Right atrium auricular region (tissue), 2 donors: ENCODE data around the gene GLIPR1L2. TPM values are rescaled to one million over a fixed set of nuclear protein-coding genes. Genes with fewer than 3 reads are reported as not detected.
"Not testable (repeated sequence)": the region's sequence is repeated elsewhere in the genome, so short reads cannot be mapped to it uniquely, and the experiment has no call there.

Source experiments
- DNase-seq: peaks from one replicate; pipeline ENCODE4 v3.0.0-alpha.2; 2019; ENCODE audit warnings: low spot score
- H3K27ac ChIP-seq, 2 donors: fragments of 200-600 bp; sonication (generic); 1 replicate in 1 of 2; 2 replicates in 1 of 2; pipeline ENCODE4 v1.5.1; 2016 to 2019
- H3K27me3 ChIP-seq, 2 donors: fragments of 200-600 bp; sonication (generic); one replicate each; pipeline versions ENCODE4 v1.5.1 to v1.6.0; 2017 to 2019
- H3K36me3 ChIP-seq: fragments of 200-600 bp; sonication (generic); one replicate; pipeline ENCODE4 v1.5.1; 2016
- H3K4me1 ChIP-seq, 2 donors: fragments of 200-600 bp; sonication (generic); one replicate each; pipeline versions ENCODE4 v1.5.1 to v1.6.0; 2017 to 2019
- H3K4me3 ChIP-seq, 2 donors: fragments of 200-600 bp; sonication (generic); 1 replicate in 1 of 2; 2 replicates in 1 of 2; pipeline ENCODE4 v1.5.1; 2017 to 2019; ENCODE audit warnings: mild to moderate bottlenecking in 1 of 2, moderate library complexity in 1 of 2
- H3K9me3 ChIP-seq, 2 donors: fragments of 200-600 bp; sonication (generic); one replicate each; pipeline ENCODE4 v1.5.1; 2019
- total RNA-seq, 2 donors: library from RNA; depleted of rRNA; stranded (reverse); fragments of >200 nt; gene quantifications; one replicate each; pipeline ENCODE4 v1.1.0, GENCODE V29; 2016
- TF ChIP-seq, protein P1 (sequence below), 2 donors: fragments of 200-600 bp; sonication (generic); IDR thresholded peaks; one replicate each; pipeline ENCODE4 v1.5.1; 2019; ENCODE audit warnings: antibody characterized with exemption in 2 of 2

GLIPR1L2 gene
- total RNA-seq, 2 donors from 2014 or later, result 2.3 to 3.8 TPM

DNA sequence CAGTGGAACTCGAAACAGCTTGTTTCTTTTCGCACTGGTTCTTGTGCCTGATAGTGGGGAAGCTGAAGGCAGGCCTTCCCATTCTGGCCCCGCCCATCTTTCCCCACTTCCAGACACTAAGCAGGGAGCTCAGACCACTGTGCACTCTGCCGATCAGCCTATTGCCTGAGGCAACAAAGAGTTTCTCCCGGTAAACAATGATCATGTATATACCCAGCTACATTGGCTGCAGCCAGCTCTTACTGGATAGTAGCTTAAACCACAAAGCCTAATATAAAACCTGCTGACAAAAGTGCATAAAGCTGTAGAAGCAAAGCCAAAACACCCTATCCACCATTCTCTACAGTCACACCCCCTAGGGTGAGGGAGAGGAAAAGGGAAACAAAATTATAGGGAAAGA, 65.0 kb downstream of the GLIPR1L2 start:
- no peak overlapping the region for H3K27ac ChIP-seq
- H3K27me3 ChIP-seq, result no peaks in the 10 kb centered on the region
- no peaks in the 10 kb centered on the region for H3K36me3 ChIP-seq
- peaks cover 0 to 21% of the 10 kb centered on the region in 2 donors for H3K9me3 ChIP-seq
- H3K4me3 ChIP-seq, result no peak overlapping the region
- TF ChIP-seq, protein P1, sequence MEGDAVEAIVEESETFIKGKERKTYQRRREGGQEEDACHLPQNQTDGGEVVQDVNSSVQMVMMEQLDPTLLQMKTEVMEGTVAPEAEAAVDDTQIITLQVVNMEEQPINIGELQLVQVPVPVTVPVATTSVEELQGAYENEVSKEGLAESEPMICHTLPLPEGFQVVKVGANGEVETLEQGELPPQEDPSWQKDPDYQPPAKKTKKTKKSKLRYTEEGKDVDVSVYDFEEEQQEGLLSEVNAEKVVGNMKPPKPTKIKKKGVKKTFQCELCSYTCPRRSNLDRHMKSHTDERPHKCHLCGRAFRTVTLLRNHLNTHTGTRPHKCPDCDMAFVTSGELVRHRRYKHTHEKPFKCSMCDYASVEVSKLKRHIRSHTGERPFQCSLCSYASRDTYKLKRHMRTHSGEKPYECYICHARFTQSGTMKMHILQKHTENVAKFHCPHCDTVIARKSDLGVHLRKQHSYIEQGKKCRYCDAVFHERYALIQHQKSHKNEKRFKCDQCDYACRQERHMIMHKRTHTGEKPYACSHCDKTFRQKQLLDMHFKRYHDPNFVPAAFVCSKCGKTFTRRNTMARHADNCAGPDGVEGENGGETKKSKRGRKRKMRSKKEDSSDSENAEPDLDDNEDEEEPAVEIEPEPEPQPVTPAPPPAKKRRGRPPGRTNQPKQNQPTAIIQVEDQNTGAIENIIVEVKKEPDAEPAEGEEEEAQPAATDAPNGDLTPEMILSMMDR (IDR thresholded peaks at IDR 0.05), result no peak
- DNase-seq, result no peak
- no peaks in the 10 kb centered on the region for H3K4me1 ChIP-seq

DNA sequence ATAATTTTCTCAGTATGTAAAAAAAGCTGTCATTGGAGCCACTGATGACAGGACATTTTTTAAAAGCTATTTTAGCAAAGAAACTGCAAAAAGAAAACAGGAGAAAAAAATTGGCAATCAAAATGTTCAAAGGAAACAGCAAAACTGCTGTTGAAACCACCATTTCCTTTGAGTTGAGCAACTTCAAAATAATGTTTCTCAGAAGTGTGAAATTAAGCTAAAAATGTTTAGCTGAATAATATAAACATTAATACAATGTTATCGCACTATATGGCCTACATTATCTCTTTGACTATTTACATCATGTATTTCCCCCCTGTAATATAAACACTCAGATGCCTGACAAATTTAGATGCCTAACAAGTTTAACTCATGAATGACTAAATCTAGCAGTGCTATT, 66.3 kb downstream of the GLIPR1L2 start:
- no peak for DNase-seq
- no peak overlapping the region for H3K4me3 ChIP-seq
- TF ChIP-seq, protein P1 (IDR thresholded peaks at IDR 0.05), result no peak
- no peaks in the 10 kb centered on the region for H3K36me3 ChIP-seq
- peaks cover 0 to 21% of the 10 kb centered on the region in 2 donors for H3K9me3 ChIP-seq
- no peaks in the 10 kb centered on the region for H3K4me1 ChIP-seq
- no peaks in the 10 kb centered on the region for H3K27me3 ChIP-seq
- H3K27ac ChIP-seq, result no peak overlapping the region

DNA sequence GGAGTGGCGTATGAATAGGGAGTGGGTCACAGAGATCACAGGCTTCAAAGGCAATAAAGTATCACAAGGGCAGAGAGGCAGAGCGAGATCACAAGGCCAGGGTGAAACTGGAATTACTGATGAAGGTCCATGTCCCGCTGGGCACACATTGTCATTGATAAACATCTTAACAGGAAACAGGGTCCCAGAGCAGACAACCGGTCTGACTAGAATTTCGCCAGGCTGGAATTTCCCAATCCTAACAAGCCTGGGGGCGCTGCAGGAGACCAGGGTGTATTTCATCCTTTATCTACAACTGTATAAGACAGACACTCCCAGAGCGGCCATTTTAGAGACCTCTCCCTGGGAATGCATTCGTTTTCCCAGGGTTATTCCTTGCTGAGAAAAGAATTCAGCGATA, 67.0 kb downstream of the GLIPR1L2 start:
- H3K9me3 ChIP-seq, result peaks cover 0 to 21% of the 10 kb centered on the region in 2 donors
- not testable (repeated sequence) for H3K36me3 ChIP-seq, H3K4me1 ChIP-seq, DNase-seq, H3K4me3 ChIP-seq, H3K27ac ChIP-seq, H3K27me3 ChIP-seq

DNA sequence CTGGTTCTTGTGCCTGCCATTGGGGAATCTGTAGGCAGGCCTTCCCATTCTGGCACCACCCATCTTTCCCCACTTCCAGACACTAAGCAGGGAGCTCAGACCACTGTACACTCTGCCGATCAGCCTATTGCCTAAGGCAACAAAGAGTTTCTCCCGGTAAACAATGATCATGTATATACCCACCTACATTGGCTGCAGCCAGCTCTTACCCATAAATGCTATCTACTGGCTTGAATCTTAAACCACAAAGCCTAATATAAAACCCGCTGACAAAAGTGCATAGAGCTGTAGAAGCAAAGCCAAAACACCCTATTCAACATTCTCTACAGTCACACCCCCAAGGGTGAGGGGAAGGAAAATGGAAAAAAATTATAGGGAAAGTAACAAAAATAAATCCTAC, 68.9 kb downstream of the GLIPR1L2 start:
- no peaks in the 10 kb centered on the region for H3K36me3 ChIP-seq
- no peaks in the 10 kb centered on the region for H3K27me3 ChIP-seq
- H3K9me3 ChIP-seq, result peaks cover 0 to 29% of the 10 kb centered on the region in 2 donors
- no peaks in the 10 kb centered on the region for H3K4me1 ChIP-seq
- DNase-seq, result no peak
- no peak overlapping the region for H3K4me3 ChIP-seq
- H3K27ac ChIP-seq, result no peak overlapping the region
- TF ChIP-seq, protein P1 (IDR thresholded peaks at IDR 0.05), result no peak

DNA sequence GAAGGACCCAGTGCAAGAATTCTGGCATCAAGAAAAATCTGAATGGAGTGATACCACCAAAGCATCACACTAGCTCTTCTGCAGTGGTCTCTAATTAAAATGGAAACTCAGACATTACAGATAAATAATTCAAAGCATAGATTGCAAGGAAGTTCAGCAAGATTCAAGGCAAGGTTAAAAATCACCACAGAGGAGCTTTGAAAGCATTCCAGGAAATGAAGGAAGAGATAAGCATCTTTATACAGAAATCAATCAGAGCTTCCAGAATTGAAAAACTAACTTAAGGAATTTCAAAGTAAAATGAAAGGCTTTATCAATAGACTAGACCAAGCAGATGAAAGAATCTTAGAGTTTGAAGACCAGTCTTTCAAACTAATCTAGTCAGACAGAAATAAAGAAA, 69.3 kb downstream of the GLIPR1L2 start:
- Histone ChIP-seq H3K4me1 (no peaks in the 10 kb centered on the region), H3K27ac (no peak overlapping the region), H3K36me3 (no peaks in the 10 kb centered on the region), H3K27me3 (no peaks in the 10 kb centered on the region), H3K4me3 (no peak overlapping the region), H3K9me3 (peaks cover 0 to 29% of the 10 kb centered on the region in 2 donors)
- TF ChIP-seq, protein P1 (IDR thresholded peaks at IDR 0.05), result no peak
- no peak for DNase-seq

DNA sequence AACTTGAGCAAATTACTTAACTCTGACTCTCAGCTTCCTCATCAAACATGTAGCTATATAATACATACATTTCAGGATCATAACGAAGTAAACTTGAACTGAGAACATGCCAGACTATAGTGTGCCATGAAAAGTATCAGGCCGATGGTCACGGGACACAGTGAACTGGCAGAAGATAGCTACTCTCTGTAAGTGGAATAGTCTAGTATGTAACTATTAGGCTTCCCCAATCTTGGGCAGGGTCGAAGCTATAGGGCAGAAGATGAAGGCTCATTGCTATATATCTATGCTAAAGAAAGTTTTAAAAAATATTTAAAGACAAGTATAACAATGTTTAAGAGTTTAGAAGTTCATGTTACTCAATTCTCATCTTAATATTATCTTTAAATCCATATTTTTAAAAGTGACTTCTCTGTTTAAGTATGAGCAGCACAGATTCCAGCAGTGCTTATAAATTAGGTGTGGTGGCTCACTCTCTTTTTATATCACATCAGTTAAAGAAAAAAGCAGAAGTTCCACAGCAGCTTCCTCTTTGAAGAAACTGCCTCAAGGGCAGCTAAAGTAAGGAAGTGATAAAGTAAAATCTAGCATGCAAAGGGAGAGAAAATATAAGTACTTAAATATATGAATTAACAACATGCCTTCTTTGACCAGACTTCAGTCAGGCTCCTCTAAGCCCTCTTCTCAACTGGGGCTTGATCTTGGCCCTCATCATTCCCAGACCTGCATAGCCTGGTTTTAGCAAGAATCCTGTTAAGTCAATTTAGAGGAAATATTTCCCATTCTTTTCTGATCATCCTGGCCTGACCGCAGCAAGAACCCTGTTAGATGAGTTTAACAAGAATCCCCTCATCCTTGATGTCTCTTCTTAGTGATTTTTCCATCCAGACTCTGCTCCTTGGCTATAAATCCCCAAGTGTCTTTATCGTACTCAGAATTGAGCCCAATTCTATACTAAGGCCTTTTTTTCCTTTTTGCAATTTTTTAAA, 81.3 kb downstream of the GLIPR1L2 start:
- no peaks in the 10 kb centered on the region for H3K4me1 ChIP-seq
- no peaks in the 10 kb centered on the region for H3K9me3 ChIP-seq
- no peaks in the 10 kb centered on the region for H3K27me3 ChIP-seq
- no peaks in the 10 kb centered on the region for H3K36me3 ChIP-seq
- TF ChIP-seq, protein P1 (IDR thresholded peaks at IDR 0.05), result no peak
- no peak for DNase-seq
- H3K4me3 ChIP-seq, result no peak overlapping the region
- H3K27ac ChIP-seq, result no peak overlapping the region
